Colonic mucosa (tissue), 4 donors: ENCODE results near the gene BNIP5. TPM values are rescaled to one million over a fixed set of nuclear protein-coding genes. Genes with fewer than 3 reads are reported as not detected.

ENCODE experiments used
- DNase-seq: peaks from one replicate; pipeline ENCODE4 v3.0.0-alpha.2; 2020
- H3K27ac ChIP-seq: fragments of 200-600 bp; one replicate; pipeline ENCODE4 v1.8.0; 2021
- H3K27me3 ChIP-seq: fragments of 200-600 bp; one replicate; pipeline ENCODE4 v1.8.0; 2021
- H3K36me3 ChIP-seq: fragments of 200-600 bp; one replicate; pipeline ENCODE4 v1.8.0; 2021
- H3K4me1 ChIP-seq: fragments of 200-600 bp; one replicate; pipeline ENCODE4 v1.8.0; 2021; ENCODE audit warnings: mild to moderate bottlenecking
- H3K4me3 ChIP-seq: fragments of 200-600 bp; one replicate; pipeline ENCODE4 v1.8.0; 2021
- H3K9ac ChIP-seq, 2 donors: one replicate each; pipeline ENCODE4 v1.7.0; 2013; ENCODE audit warnings: control low read depth in 2 of 2, low read depth in 2 of 2, low read length in 2 of 2
- H3K9me3 ChIP-seq: fragments of 200-600 bp; one replicate; pipeline ENCODE4 v1.8.0; 2021
- intact Hi-C: fragments of 100-400 bp; cut with DNase I; formaldehyde crosslinking; loops from one replicate; pipeline ENCODE4 v1.14.1; 2022
- total RNA-seq, 2 donors: library from RNA; stranded (reverse); fragmentation: NEBNext Ultra II Directional in 1 of 2; extraction: Animal tissue kit (Norgen Biotek cat#: 25700) in 1 of 2; gene quantifications; one replicate each; pipeline ENCODE4 v1.2.1, GENCODE V29; 2021
- TF ChIP-seq, protein P1 (sequence below): fragments of 200-600 bp; IDR thresholded peaks from one replicate; pipeline ENCODE4 v1.8.0; 2022; ENCODE audit warnings: antibody characterized with exemption, mild to moderate bottlenecking
- donor health status: healthy.
- donor health status: DM: no; HTN: no; CAD: no.
- donor health status: DM: no; HTN: no; CAD: no.

Gene BNIP5
- total RNA-seq, 2 donors from 2014 or later = 4.7 to 7.8 TPM

DNA sequence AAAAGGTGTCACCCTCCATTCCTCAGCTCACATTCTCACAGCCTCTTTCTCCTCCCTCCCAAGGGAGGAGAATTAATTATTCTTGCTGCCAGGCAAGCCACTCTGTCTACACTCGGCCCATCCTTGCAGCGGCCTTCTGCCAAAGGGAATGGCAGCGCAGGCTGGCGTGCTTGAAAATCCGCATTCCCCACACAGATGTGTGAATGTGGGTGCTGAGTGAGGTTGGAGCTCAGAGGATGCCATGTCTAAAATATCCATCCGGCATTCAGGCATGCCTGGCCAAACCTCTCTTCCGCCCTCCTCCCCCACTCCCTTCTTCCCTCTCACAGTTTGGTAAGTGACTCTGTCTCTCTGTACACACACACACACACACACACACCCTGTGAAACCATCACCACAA is 39.2 kb downstream of the BNIP5 start:
- Histone ChIP-seq H3K27ac (no peak overlapping the region), H3K9me3 (no peaks in the 10 kb centered on the region), H3K36me3 (no peaks in the 10 kb centered on the region), H3K27me3 (no peaks in the 10 kb centered on the region), H3K4me3 (no peak overlapping the region), H3K4me1 (no peaks in the 10 kb centered on the region), H3K9ac (no peak overlapping the region)
- intact Hi-C loops = no loop called here
- TF ChIP-seq, protein P1, sequence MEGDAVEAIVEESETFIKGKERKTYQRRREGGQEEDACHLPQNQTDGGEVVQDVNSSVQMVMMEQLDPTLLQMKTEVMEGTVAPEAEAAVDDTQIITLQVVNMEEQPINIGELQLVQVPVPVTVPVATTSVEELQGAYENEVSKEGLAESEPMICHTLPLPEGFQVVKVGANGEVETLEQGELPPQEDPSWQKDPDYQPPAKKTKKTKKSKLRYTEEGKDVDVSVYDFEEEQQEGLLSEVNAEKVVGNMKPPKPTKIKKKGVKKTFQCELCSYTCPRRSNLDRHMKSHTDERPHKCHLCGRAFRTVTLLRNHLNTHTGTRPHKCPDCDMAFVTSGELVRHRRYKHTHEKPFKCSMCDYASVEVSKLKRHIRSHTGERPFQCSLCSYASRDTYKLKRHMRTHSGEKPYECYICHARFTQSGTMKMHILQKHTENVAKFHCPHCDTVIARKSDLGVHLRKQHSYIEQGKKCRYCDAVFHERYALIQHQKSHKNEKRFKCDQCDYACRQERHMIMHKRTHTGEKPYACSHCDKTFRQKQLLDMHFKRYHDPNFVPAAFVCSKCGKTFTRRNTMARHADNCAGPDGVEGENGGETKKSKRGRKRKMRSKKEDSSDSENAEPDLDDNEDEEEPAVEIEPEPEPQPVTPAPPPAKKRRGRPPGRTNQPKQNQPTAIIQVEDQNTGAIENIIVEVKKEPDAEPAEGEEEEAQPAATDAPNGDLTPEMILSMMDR = no peak
- DNase-seq = no peak

DNA sequence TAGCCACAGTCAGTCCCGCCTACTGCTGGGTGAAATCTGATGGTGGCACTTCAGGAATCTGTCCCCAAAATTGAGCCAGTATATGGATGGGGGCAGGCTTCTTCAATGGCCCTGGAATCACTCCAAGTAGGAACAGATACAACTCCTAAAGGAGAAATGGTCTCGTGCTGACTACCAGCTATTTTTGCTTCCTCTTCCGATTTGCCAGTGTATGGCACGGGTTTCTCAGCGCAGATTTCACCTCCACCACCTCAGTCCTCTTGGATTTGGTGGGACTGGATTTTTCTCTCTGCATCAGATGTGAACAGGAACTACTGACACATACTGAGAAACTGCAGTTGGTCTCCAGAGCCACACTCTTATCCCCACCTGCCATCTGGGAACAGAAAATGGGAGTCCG is 39.6 kb downstream of the BNIP5 start:
- Histone ChIP-seq H3K9me3 (no peaks in the 10 kb centered on the region), H3K4me1 (no peaks in the 10 kb centered on the region), H3K4me3 (no peak overlapping the region), H3K27me3 (no peaks in the 10 kb centered on the region), H3K9ac (no peak overlapping the region), H3K36me3 (no peaks in the 10 kb centered on the region), H3K27ac (no peak overlapping the region)
- intact Hi-C loops = no loop called here
- no peak for DNase-seq
- TF ChIP-seq, protein P1 = no peak

DNA sequence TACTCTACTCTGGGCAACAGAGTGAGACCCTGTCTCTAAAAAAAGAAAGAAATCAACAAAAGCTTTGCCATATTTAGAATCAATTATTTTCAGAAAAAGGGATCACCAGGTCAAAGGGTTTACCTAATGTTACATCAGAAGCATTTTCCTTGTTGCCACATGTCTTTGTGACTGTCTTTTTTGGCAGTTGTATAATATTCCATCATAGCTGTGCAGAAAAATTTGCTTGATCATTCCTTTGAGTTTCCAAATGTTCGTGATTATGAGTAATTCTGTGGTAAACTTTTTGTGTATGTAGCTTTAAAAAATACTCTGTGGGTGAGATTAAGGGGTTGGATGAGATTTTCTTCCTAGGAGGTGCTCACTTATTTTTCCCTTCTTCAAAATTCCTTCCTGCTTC is 40.4 kb downstream of the BNIP5 start:
- intact Hi-C loops = no loop called here
- DNase-seq = no peak
- TF ChIP-seq, protein P1 = no peak
- Histone ChIP-seq H3K9ac (no peak overlapping the region), H3K4me1 (no peaks in the 10 kb centered on the region), H3K27ac (no peak overlapping the region), H3K9me3 (no peaks in the 10 kb centered on the region), H3K36me3 (no peaks in the 10 kb centered on the region), H3K27me3 (no peaks in the 10 kb centered on the region), H3K4me3 (no peak overlapping the region)

DNA sequence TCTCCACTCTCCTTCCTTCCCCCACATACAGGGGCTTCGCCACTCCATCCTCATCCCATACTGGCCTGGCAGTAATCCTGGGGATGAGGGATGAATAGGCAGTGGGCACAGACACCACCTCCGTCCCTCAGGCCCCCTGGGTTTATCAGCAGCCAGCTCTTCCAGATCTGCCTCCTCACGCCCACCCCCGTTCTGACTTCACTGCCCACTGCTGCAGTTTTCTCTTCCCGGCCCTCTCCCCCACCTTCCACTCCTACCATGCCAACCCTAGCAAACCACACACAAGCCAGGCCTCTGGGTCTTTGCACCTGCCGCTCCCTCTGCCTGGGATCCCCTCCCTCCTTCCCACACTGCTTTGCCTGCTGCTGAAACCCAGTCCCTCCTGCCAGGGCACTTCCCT is 44.5 kb downstream of the BNIP5 start:
- no peak overlapping the region for H3K4me3 ChIP-seq
- TF ChIP-seq, protein P1 = no peak
- no peaks in the 10 kb centered on the region for H3K9me3 ChIP-seq
- no peaks in the 10 kb centered on the region for H3K36me3 ChIP-seq
- no peaks in the 10 kb centered on the region for H3K4me1 ChIP-seq
- no peak overlapping the region for H3K9ac ChIP-seq
- no peak overlapping the region for H3K27ac ChIP-seq
- intact Hi-C loops = no loop called here
- H3K27me3 ChIP-seq = no peaks in the 10 kb centered on the region
- no peak for DNase-seq

DNA sequence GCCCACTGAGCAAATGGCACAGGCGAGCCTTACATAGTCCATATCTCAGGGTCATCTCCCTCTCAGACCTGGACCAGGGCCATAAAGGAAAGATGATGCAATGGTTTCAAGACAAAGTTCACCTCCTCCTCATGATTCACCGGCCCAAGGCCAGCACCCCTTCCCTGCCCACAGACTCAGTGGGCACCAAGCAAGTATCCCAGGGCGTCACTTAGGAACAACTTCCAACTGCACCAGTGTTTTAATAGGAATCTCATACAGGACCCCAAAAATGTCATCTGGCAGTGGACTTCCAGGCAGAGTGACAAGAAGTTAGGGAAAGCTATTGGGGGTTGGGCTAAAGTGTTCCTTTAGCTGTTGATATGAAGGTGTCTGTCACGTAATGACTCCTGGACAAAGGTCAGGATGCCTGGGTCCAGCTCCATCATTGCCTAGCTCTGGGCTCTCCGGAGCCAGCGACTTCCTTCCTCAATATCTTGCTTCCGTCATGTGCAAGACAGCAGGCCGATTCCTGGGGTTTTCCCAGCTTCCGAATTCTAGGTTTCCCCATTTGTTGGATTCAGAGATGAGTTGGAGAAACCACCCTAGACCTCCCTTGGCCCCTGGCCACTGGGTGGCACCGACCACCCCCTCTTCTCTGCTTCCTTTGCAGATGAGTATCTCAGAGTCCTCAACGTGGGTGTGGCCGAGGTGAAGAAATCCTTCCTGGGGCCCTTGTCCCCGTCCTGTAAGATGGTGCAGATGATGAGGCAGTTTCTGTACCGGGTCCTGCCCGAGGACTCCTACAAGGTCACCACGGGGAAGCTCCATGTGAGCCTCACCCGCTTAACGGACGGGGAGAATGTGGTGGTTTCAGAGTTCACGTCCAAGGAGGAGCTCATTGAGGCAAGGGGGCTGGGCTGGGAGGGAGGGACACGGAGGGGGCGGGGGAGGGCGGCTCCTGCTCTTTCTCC is 45.7 kb downstream of the BNIP5 start:
- TF ChIP-seq, protein P1 = no peak
- Histone ChIP-seq H3K27ac (peak overlapping the region; percentile 27), H3K4me3 (no peak overlapping the region), H3K9me3 (no peaks in the 10 kb centered on the region), H3K4me1 (no peaks in the 10 kb centered on the region), H3K27me3 (no peaks in the 10 kb centered on the region), H3K9ac (no peak overlapping the region), H3K36me3 (no peaks in the 10 kb centered on the region)
- intact Hi-C loops = no loop called here
- peak; percentile 77 for DNase-seq
